ENCODE results near the gene ATP10B.

GRCh38 chr5:160843240-160843639 is 8.8 kb downstream of the ATP10B start:
- no peak for TF ChIP-seq EZH2 (IDR thresholded peaks at IDR 0.05; ENCODE audit: borderline replicate concordance, insufficient read depth, low read length, poor library complexity, severe bottlenecking)
- TF ChIP-seq CTCF (IDR thresholded peaks at IDR 0.05; ENCODE audit: poor library complexity, severe bottlenecking) = no peak
- no peak for TF ChIP-seq REST (IDR thresholded peaks at IDR 0.05; ENCODE audit: borderline replicate concordance)
- TF ChIP-seq RAD21 (conservative IDR thresholded peaks at IDR 0.05) = no peak

Measured in neural cell (in vitro differentiated cells).